HG02970 (cell line): ENCODE results near the gene CRKL.
A peak's percentile ranks its signal among the peaks of the same experiment; 100 is the strongest.

Source experiments
- ATAC-seq: cut with Tn5 transposase; IDR thresholded peaks from one replicate; pipeline ENCODE4 v1.9.1; 2021; ENCODE audit warnings: mild to moderate bottlenecking, moderate library complexity, moderate number of reproducible peaks; ENCODE audit not compliant: unreplicated experiment, low FRiP score

The CRKL gene

GRCh38 chr22:20993304-20994127 is 76.3 kb downstream of the CRKL start:
- no peak for ATAC-seq

GRCh38 chr22:20994128-20994901 is 77.1 kb downstream of the CRKL start:
- ATAC-seq, result no peak

DNA sequence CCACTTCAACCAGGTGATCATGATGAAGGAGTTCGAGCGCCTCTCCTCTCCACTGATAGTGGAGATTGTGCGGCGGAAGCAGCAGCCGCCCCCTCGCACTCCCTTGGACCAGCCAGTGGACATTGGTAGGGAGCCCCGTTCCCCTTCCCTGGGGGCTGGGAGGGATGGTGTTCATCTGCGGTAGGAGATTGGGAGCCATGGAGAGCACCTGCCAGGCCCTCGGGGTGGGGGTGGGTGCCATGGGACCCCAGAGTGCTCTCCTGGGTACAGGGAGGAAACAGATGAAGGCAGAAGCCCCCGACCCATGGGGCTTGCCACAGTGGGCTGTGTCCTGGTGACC is 77.7 kb downstream of the CRKL start:
- ATAC-seq, result no peak

GRCh38 chr22:20995329-20996030 is 78.3 kb downstream of the CRKL start:
- ATAC-seq, result no peak

DNA sequence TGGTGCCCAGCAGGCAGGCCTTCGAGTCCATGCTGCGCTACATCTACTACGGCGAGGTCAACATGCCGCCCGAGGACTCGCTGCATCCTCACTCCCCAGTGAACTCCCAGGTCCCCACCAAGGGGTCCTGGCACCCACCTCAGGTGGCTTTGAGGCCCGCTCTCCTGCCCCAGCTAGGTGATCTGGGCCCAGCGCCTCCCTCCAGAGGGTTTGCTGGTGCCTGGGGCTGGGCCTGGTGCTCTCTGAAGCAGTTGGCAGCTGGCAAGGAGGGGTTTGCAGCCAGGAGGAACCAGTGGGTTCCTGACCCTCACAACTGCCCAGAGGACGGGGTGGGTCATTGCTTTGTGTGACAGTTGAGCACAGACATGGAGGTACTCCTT is 78.8 kb downstream of the CRKL start:
- no peak for ATAC-seq

- ATAC-seq, result no peak
Measured at GRCh38 chr22:20996598-20997535, 79.7 kb downstream of the CRKL start.

GRCh38 chr22:20997536-20998257 is 80.5 kb downstream of the CRKL start:
- ATAC-seq, result no peak

GRCh38 chr22:20998411-20999336 is 81.5 kb downstream of the CRKL start:
- no peak for ATAC-seq

DNA sequence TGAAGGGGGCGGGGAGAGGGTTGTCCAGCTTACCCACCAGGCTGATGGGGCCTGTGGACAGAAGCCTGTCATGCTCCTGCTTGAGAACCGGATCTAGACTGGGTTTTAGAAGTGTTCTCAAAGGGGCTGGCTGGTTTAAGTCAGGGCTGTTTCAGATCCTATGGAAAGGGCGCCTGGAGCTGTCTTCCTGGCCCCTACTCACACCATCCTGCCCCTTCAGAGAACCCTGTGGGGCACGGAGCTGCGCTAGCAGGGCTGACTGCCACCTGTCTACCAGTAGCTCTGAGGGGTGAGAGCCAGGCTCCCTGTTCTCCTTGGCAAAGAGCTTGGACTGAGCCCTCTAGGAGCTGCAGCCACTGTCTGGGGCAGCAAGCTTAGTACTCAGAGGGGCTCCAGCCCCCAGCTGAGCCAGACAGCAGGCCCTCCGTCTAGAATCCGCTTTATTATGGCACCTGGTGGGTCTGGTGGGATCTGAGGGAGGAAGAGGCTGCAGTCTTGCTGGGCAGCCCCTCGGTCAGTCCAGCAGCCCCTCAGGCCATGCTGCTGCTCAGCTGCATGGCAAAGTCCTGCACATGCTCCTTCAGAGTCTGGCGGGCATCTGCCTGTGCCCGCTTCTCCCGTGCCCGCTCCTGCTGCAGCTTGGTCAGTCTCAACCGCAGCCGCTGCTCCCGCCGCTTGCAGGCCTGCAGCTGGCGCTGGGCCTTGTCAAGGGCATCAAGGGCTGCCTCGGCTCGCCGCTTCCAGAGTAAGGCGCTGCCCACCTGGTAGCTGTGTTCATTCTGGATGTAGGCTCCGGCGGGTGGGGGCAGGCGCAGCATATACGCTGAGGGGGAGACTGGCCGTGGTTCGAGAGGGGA is 82.4 kb downstream of the CRKL start:
- no peak for ATAC-seq

GRCh38 chr22:21000207-21000986 is 83.2 kb downstream of the CRKL start:
- no peak for ATAC-seq

GRCh38 chr22:21000987-21001600 is 83.9 kb downstream of the CRKL start:
- peak; percentile 5 for ATAC-seq

DNA sequence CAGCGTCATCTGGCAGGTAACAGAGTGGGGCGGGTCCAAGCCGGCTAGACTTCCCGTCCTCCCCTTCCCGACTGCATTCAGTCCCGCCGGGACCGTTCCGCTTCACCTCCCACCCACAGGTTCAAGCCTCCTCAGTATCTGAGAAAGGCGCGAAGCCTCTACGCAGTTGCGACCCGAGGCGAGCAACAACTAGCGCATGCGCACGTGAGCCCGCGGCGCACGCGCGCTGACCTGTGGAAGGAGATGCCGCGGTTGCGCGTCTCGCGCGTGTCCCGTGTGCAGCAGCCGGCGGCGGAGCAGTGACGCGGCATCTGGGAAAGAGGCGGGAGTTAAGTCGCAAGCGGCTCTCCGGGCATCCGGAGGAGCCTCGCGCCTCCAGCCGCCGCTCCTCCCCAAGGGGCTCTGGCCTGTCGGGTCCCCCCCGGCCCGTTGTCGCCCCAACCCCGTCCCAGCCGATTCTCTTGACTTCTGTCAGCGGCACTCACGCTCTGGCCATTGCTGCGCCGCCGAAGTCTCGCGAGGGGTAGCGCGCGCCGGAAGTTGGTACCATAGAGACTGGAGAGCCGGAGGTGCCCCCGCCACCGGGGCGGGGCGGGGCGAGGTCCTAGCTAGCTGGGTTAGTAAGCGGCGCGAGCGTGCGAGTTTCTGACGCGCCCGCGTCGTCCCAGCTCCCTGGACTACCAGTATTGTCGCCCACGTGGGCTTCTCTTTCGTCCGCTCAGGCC is 84.6 kb downstream of the CRKL start, which contains the start of gene THAP7:
TSS of gene THAP7 (minus strand) at position 518 of the 725 bp plus-strand sequence. CDS start at position 311, 207 bp downstream.
- ATAC-seq, result peak; percentile 89
